OCI-LY7 (cell line): ENCODE data around the gene AUTS2. TPM values are rescaled to one million over a fixed set of nuclear protein-coding genes. Genes with fewer than 3 reads are reported as not detected.

Experiments
- BruUV-seq: library from RNA; stranded (reverse); fragments of 400-500 nt; replicated peaks from 2 replicates; lab custom pipeline; 2021; lab: Mats Ljungman, UMichigan
- CTCF ChIA-PET: fragments of 300-600 bp; sonication (Branson Sonifier 250); formaldehyde crosslinking; loops from one replicate; lab custom pipeline; 2022; ENCODE audit warnings: antibody characterized with exemption; ENCODE audit not compliant: unreplicated experiment; lab: Charles Lee
- POLR2A ChIA-PET: fragments of 300-600 bp; sonication (Branson Sonifier 250); formaldehyde crosslinking; loops from one replicate; lab custom pipeline; 2022; ENCODE audit warnings: antibody characterized with exemption; lab: Charles Lee
- DNase-seq: peaks from one replicate; pipeline ENCODE4 v3.0.0-alpha.2; 2015; ENCODE audit warnings: low spot score
- H2AFZ ChIP-seq: fragments of 200-600 bp; sonication (generic), shearing (Covaris generic); 2 replicates; pipeline ENCODE4 v1.6.1; 2014; ENCODE audit warnings: mild to moderate bottlenecking, antibody characterized with exemption, low read length, moderate library complexity
- H3K27ac ChIP-seq: fragments of 200-600 bp; sonication (generic); 2 replicates; pipeline ENCODE4 v1.5.1; 2014; ENCODE audit warnings: mixed run types, low read depth, mild to moderate bottlenecking, moderate library complexity, low read length, inconsistent platforms; ENCODE audit not compliant: poor library complexity, severe bottlenecking
- H3K36me3 ChIP-seq: fragments of 200-600 bp; sonication (generic); 2 replicates; pipeline ENCODE4 v1.6.1; 2014; ENCODE audit warnings: mild to moderate bottlenecking, antibody characterized with exemption, low read length, moderate library complexity, mixed read lengths; ENCODE audit not compliant: insufficient read depth
- H3K4me1 ChIP-seq: fragments of 200-600 bp; sonication (generic); 2 replicates; pipeline ENCODE4 v1.5.1; 2014; ENCODE audit warnings: mild to moderate bottlenecking, low read length; ENCODE audit not compliant: insufficient read depth, poor library complexity, severe bottlenecking
- H3K4me2 ChIP-seq: fragments of 200-600 bp; sonication (generic); 2 replicates; pipeline ENCODE4 v1.6.1; 2014; ENCODE audit warnings: mild to moderate bottlenecking, low read length
- H3K4me3 ChIP-seq: fragments of 200-600 bp; sonication (generic); 2 replicates; pipeline ENCODE4 v1.5.1; 2014; ENCODE audit warnings: mild to moderate bottlenecking, low read depth, low read length; ENCODE audit not compliant: poor library complexity, severe bottlenecking
- H3K79me2 ChIP-seq: fragments of 200-600 bp; sonication (generic); 2 replicates; pipeline ENCODE4 v1.6.1; 2016; ENCODE audit warnings: low read depth, mild to moderate bottlenecking, low read length, moderate library complexity, mixed read lengths; ENCODE audit not compliant: insufficient read depth
- H3K9me2 ChIP-seq: fragments of 200-600 bp; sonication (generic); 2 replicates; pipeline ENCODE4 v1.6.1; 2016; ENCODE audit warnings: mild to moderate bottlenecking, low read length, mixed read lengths; ENCODE audit not compliant: insufficient read depth
- H3K9me3 ChIP-seq: fragments of 200-600 bp; sonication (generic); 2 replicates; pipeline ENCODE4 v1.6.1; 2014; ENCODE audit warnings: mild to moderate bottlenecking, mixed run types, low read length, mixed read lengths
- H4K20me1 ChIP-seq: fragments of 200-600 bp; sonication (generic); 2 replicates; pipeline ENCODE4 v1.6.1; 2014; ENCODE audit warnings: mild to moderate bottlenecking, antibody characterized with exemption, low read length, moderate library complexity, mixed read lengths; ENCODE audit not compliant: insufficient read depth
- CTCF ChIP-seq: fragments of 200-600 bp; sonication (generic); conservative IDR thresholded peaks from 2 replicates; pipeline ENCODE4 v1.5.1; 2014; ENCODE audit warnings: mild to moderate bottlenecking, antibody characterized with exemption, low read length, moderate library complexity, mixed read lengths
- EZH2phosphoT487 ChIP-seq: fragments of 200-600 bp; sonication (generic); IDR thresholded peaks from 2 replicates; pipeline ENCODE4 v1.6.1; 2018; ENCODE audit warnings: low read depth, borderline replicate concordance, mild to moderate bottlenecking, mixed run types, antibody characterized with exemption, low read length, moderate library complexity, mixed read lengths
- intact Hi-C: fragments of 100-400 bp; cut with micrococcal nuclease; formaldehyde crosslinking; loops from one replicate; pipeline ENCODE4 v1.10.0; 2022; ENCODE audit not compliant: unreplicated experiment
- total RNA-seq, 2 experiments: library from RNA; depleted of rRNA in 1 of 2; stranded (reverse); fragments of >200 nt in 1 of 2; shearing (Covaris generic) in 1 of 2; gene quantifications; 2 replicates each; pipeline ENCODE4 v1.2.3, GENCODE V29; 2014 to 2022

AUTS2 gene
- total RNA-seq, 2 experiments from 2014 or later: 37.9 to 78.5 TPM

DNA sequence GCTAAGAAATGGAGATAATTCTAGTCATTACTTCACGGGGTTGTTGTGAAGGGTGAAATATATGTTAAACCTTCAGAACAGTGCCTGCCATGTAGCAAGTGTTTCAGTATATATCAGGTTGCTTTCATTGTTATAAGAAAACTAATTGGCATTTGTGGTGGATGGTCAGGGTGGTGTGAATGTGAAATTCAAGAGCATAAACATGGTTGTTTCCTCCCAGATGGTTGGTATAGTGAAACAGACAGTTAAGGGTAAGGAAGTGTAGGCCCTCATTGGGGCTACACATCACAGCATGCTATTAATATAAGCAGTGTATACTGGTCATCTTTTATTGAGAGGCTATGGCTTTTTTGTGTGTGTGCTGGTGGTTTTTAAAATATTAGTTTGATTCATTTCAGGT lies 171.6 kb downstream of the AUTS2 start:
- no peaks in the 10 kb centered on the region for H4K20me1 ChIP-seq
- no peak overlapping the region for H2AFZ ChIP-seq
- no peaks in the 10 kb centered on the region for H3K9me2 ChIP-seq

GRCh38 chr7:69770613-69771012 lies 172.3 kb downstream of the AUTS2 start:
- DNase-seq: peak; percentile 82
- peaks cover 51% of the 10 kb centered on the region for H3K79me2 ChIP-seq
- peak overlapping the region; percentile 78 for H3K4me2 ChIP-seq
- H2AFZ ChIP-seq: peak overlapping the region; percentile 9; the same call in 1 of the 2 replicates
- ChIA-PET POLR2A (interaction anchor here (0.5 to 2.5 kb wide), 17 partner anchors 8 to 255 kb away, joined by 3 to 11 read pairs (median 3); no protein-coding TSS in a partner anchor), CTCF (interaction anchor here (0.6 kb wide), 1 partner anchor 16 kb away, joined by 3 read pairs; no protein-coding TSS in a partner anchor)
- TF ChIP-seq CTCF: no peak
- no peak for TF ChIP-seq EZH2phosphoT487
- no peaks in the 10 kb centered on the region for H3K9me2 ChIP-seq
- no peaks in the 10 kb centered on the region for H3K9me3 ChIP-seq
- no TSS peak for BruUV-seq
- peaks cover 55% of the 10 kb centered on the region for H3K4me1 ChIP-seq
- peak overlapping the region; percentile 50 for H3K4me3 ChIP-seq
- intact Hi-C loops: loop anchor here (1.0 to 2.0 kb wide), 2 partner anchors 55 to 74 kb away; no protein-coding TSS in a partner anchor
- H4K20me1 ChIP-seq: no peaks in the 10 kb centered on the region
- H3K36me3 ChIP-seq: no peaks in the 10 kb centered on the region; the same call in 1 of the 2 replicates
- peak overlapping the region; percentile 73 for H3K27ac ChIP-seq

More for the DNA sequence above, 171.6 kb downstream of the AUTS2 start:
- peak; percentile 48 for DNase-seq
- ChIA-PET POLR2A (interaction anchor here (0.6 to 1.7 kb wide), 14 partner anchors 9 to 168 kb away, joined by 3 to 11 read pairs (median 3); no protein-coding TSS in a partner anchor), CTCF (no interaction called here)
- intact Hi-C loops: loop anchor here (1.0 to 2.0 kb wide), 2 partner anchors 55 to 73 kb away; no protein-coding TSS in a partner anchor
- H3K79me2 ChIP-seq: peaks cover 56% of the 10 kb centered on the region
- TF ChIP-seq CTCF (no peak), EZH2phosphoT487 (no peak)
- H3K4me3 ChIP-seq: peak overlapping the region; percentile 50
- BruUV-seq: no TSS peak
- no peaks in the 10 kb centered on the region for H3K9me3 ChIP-seq
- H3K27ac ChIP-seq: peak overlapping the region; percentile 73
- H3K36me3 ChIP-seq: no peaks in the 10 kb centered on the region; the same call in 1 of the 2 replicates
- peaks cover 55% of the 10 kb centered on the region for H3K4me1 ChIP-seq
- peak overlapping the region; percentile 78 for H3K4me2 ChIP-seq
